Stimulated activated CD8-positive, alpha-beta memory T cell treated with anti-CD3 and anti-CD28 coated beads, Interleukin-12 subunit alpha, Interleukin-12 subunit beta, amount 100 ng/mL, for 4 hours (primary cell): Measurements from ENCODE around the gene DCD.
"Not testable (repeated sequence)": the region's sequence is repeated elsewhere in the genome, so short reads cannot be mapped to it uniquely, and the experiment has no call there.

Experiments
- DNase-seq: peaks from one replicate; pipeline ENCODE4 v3.0.0-alpha.2; 2020; ENCODE audit warnings: low read depth

The DCD gene, protein sequence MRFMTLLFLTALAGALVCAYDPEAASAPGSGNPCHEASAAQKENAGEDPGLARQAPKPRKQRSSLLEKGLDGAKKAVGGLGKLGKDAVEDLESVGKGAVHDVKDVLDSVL

GRCh38 chr12:54648265-54648664 is at the start of gene DCD:
Gene DCD (minus strand): TSS chr12:54648365. CDS start chr12:54648303, 62 bp downstream.
- DNase-seq: no peak

DNA sequence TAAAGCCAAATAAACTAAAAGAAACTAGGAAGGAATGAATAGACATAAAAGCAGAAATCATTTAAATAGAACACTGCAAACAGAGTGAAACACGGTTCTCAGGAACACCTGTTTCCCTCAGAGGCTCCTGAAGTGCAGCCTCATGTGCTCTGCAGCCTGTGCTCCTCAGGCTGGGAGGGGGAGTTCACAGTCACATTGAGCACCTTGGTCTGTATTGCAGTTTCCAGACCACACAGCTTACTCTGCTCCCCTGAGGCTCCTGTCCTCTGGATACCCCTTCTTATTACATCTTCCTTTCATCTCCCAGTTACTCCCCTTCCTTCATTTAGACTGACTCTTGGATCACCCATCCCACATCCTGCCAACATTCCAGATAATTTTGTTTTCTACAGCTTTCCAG is 49.7 kb upstream of the DCD start:
- no peak for DNase-seq

GRCh38 chr12:54692353-54692752 is 44.2 kb upstream of the DCD start:
- DNase-seq: no peak

DNA sequence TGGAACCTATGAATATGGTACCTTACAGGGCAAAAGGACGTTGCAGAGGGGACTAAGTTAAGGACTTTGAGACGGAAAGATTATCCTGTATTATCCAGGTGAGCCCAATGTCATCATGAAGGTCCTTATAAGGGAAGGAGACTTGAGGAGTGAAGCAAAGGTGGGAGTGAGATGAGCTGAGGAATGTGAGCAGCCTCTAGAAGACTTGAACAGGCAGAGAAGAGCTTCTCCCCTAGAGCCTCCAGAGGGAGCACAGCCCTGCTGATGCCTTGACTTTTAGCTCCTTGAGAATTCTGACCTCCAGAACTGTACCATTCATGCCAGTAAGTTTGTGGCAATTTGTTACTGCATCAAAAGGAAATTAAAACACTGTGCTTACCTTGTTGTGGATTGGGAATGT is 41.8 kb upstream of the DCD start:
- no peak for DNase-seq

DNA sequence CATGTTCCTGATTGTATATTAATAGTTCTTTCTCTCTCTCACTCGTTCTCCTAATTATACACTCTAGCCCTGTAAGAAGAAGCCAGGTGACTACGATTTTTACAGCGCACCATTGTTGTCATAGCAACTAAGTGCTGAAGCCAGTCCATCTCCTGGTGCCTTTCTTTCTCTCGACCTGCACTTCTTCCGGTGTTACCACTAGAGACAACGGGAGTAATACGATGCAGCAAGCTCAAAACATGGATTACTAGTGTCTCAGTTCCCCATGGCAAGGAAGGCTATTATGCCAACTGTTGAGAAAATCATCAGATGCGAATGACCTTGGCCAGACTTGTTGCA is 40.8 kb upstream of the DCD start:
- DNase-seq: no peak

- DNase-seq: no peak
These were observed 40.3 kb upstream of the DCD start for GRCh38 chr12:54688309-54689033.

GRCh38 chr12:54684636-54685630 is 36.8 kb upstream of the DCD start:
- no peak for DNase-seq

GRCh38 chr12:54683398-54683797 is 35.2 kb upstream of the DCD start:
- DNase-seq: no peak

- DNase-seq: no peak
These were observed 34.5 kb upstream of the DCD start for GRCh38 chr12:54682674-54683073.

GRCh38 chr12:54680374-54680773 is 32.2 kb upstream of the DCD start:
- DNase-seq: no peak

- no peak for DNase-seq
These were observed 30.0 kb upstream of the DCD start for GRCh38 chr12:54678131-54678530.

DNA sequence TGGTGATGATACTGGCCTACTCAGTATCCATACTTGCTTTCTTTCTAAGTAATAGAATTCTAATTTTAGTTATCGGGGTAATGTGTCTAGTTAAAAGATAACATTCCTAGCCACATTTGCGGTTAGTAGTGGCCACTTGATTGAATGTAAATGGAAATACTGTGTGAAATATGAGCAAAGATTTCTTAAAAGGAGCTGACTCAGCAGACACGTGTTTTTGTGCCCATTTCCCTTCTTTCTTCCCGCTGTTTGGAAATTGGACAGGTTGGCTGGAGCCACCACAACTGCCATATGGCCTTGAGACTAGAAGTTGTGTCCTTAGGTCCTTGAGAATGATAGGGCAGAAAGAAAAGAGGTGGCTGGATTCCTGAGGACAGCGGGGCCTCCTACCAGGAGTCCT is 19.8 kb upstream of the DCD start:
- no peak for DNase-seq

DNA sequence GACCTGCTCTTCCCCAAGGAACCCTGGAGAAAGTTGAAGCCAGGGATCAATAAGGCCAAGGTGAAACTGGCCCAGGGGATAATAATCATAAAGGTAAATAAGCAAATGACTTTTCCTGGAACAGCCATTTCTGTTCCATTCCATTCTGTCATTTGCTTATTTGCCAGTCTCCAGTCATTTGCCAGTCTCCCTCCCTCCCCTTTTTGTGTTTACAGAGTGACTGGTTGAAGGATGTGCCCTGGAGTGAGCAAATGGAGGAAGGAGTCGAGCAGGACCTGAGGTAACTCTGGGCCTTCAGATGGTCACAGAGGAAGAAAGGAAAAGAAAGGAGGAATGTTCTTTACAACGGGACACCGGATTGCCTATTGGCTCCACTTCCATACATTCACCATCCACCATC is 17.8 kb upstream of the DCD start:
- DNase-seq: no peak

DNA sequence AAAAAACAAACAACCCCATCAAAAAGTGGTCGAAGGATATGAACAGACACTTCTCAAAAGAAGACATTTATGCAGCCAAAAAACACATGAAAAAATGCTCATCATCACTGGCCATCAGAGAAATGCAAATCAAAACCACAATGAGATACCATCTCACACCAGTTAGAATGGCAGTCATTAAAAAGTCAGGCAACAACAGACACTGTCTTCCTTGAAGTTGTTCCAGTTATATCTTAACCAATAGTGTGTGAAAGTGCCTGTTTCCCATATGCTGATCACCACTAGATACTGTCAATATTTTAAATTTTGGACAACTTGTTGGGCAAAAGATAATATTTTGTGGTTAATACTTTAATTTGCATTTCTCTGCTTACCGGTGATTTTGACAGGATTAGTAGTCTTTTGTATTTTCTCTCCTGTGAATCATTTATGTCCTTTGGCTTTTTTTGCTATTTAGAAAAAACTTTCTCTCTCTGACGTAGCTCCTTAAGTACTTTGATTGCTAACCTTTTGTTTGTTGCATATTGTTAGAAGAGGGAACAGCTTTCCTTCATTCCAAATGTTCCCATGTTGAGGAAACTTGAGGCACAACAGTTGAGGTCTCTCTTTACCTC is 17.0 kb upstream of the DCD start:
- not testable (repeated sequence) for DNase-seq

DNA sequence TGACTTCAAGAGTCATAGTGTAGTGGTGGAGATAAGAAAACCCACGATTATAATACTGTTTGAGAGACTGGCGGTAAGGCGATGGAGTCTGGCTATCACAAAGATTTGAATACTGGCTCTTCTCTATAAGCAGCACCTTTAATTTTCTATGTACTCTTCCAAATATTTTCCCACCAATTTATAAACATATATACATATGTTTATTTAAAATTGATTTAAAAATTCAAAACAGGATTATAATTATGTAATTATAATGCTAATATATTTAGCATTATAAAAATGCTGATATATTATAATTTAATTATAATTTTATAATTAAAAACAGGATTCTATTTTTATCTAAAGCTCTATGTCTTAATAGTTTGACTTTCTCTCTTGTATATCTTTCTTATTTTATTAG is 15.4 kb upstream of the DCD start:
- no peak for DNase-seq

- no peak for DNase-seq
These were observed 13.9 kb upstream of the DCD start for GRCh38 chr12:54662026-54662425.

GRCh38 chr12:54661048-54661447 is 12.9 kb upstream of the DCD start:
- no peak for DNase-seq

DNA sequence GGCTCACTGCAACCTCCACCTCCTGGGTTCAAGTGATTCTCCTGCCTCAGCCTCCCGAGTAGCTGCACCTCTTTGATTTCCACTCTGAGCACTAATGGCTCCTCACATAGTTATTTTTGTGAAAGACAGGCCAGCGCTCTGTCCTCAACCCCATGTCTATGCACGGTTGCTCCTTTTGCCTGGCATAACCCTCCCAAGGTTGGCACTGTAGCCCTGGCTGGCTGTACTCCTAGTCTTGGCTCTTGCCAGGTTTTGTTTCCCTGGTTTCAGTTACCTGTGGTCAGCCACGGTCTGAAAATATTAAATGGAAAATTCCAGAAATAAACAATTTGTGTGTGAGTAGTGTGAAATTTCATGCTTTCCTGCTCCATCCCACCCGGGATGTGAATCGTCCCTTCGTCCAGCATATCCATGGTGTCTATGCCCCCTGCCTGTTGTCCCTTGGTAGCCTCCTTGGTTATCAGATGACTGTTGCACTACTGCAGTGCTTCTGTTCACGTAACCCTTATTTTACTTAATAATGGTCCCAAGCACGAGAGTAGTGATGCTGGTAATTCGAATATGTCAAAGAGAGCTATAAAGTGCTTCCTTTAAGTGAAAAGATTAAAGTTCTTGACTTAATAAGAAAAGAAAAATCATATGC is 12.3 kb upstream of the DCD start:
- no peak for DNase-seq

- DNase-seq: no peak
These were observed 10.4 kb upstream of the DCD start for GRCh38 chr12:54658306-54659264.

DNA sequence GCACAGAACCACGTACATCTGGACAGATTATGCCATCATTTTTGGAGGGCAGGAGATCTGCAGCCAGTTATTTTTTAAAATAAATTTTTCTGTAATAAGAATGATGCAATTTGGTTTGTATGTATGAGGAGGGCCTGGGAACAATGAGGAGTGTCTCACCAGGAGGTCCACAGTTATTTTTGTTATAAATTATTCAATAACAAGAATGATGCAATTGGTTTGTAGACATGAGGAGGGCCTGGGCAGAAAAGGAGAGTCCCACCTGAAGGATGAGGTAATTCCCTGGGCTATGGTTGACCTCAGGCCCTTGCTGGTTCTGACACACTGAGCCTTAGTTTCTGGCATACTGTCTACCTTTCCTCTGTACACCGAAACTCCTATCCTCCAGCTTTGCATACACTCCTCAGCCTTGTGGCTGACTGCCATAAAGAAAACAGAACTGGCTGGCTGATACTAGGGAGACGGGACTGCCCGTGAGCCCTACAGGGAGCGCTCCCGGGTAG is 9.0 kb upstream of the DCD start:
- DNase-seq: no peak

- no peak for DNase-seq
These were observed 6.8 kb upstream of the DCD start for GRCh38 chr12:54654926-54655325.
